Measurements from ENCODE around the gene CCL4.

DNA sequence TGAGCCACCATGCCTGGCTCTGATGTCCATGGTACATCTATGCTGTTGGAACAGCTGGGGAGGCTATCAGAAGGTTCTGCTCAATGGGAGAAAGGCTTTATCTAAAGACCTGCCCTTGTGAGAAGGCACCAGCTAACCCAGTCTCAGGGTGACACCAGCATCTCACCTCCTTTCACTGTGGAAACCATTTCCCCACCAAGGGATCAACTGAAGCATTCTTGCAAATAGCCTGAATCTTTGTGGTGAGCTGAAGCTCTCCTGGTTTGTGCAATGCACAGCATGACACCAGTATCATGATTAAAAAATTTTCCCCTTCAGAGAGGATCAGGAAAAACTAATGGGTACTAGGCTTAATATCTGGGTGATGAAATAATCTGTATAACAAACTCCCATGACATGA lies 34.5 kb upstream of the CCL4 start:
- TF ChIP-seq CTCF (IDR thresholded peaks at IDR 0.05; ENCODE audit: low read length) (no peak), EZH2phosphoT487 (IDR thresholded peaks at IDR 0.05; ENCODE audit: low read length) (no peak), EZH2 (optimal IDR thresholded peaks at IDR 0.05; ENCODE audit: low read depth, low read length) (no peak)
